HEK293 (cell line): ENCODE results near the gene CRY2.

Source experiments
- CTCF ChIP-seq: fragments of 450-650 bp; formaldehyde crosslinking; IDR thresholded peaks from 2 replicates; pipeline ENCODE4 v1.5.1; 2016; ENCODE audit warnings: missing biosample characterization, missing genetic modification characterization
- HOXA7 ChIP-seq: sonication (generic); formaldehyde crosslinking; IDR thresholded peaks from 2 replicates; pipeline ENCODE4 v1.8.1; 2022; ENCODE audit warnings: missing genetic modification reagents, borderline replicate concordance
- KLF1 ChIP-seq: fragments of 450-650 bp; formaldehyde crosslinking; IDR thresholded peaks from 2 replicates; pipeline ENCODE4 v1.5.1; 2016; ENCODE audit warnings: missing biosample characterization, missing genetic modification characterization
- KLF16 ChIP-seq: fragments of 450-650 bp; formaldehyde crosslinking; IDR thresholded peaks from 2 replicates; pipeline ENCODE4 v1.5.1; 2017; ENCODE audit warnings: missing biosample characterization, missing genetic modification characterization
- ZBTB8A ChIP-seq: fragments of 450-650 bp; formaldehyde crosslinking; IDR thresholded peaks from 2 replicates; pipeline ENCODE4 v1.5.1; 2016; ENCODE audit warnings: missing biosample characterization, missing genetic modification characterization
- ZFP3 ChIP-seq: fragments of 450-650 bp; formaldehyde crosslinking; IDR thresholded peaks from 2 replicates; pipeline ENCODE4 v1.5.1; 2016; ENCODE audit warnings: low read depth, missing biosample characterization, missing genetic modification characterization
- ZNF121 ChIP-seq: fragments of 450-650 bp; formaldehyde crosslinking; IDR thresholded peaks from 2 replicates; pipeline ENCODE4 v1.5.1; 2016; ENCODE audit warnings: missing biosample characterization, missing genetic modification characterization
- ZNF211 ChIP-seq: fragments of 450-650 bp; formaldehyde crosslinking; IDR thresholded peaks from 2 replicates; pipeline ENCODE4 v1.5.1; 2016; ENCODE audit warnings: low read depth, missing biosample characterization, missing genetic modification characterization
- ZNF239 ChIP-seq: fragments of 450-650 bp; formaldehyde crosslinking; IDR thresholded peaks from 2 replicates; pipeline ENCODE4 v1.5.1; 2016; ENCODE audit warnings: missing biosample characterization, missing genetic modification characterization
- ZNF24 ChIP-seq: fragments of 450-650 bp; formaldehyde crosslinking; IDR thresholded peaks from 2 replicates; pipeline ENCODE4 v1.5.1; 2016; ENCODE audit warnings: missing biosample characterization, missing genetic modification characterization
- ZNF549 ChIP-seq: fragments of 450-650 bp; IDR thresholded peaks from 2 replicates; pipeline ENCODE4 v1.5.1; 2018; ENCODE audit warnings: missing biosample characterization, missing genetic modification characterization, mild to moderate bottlenecking, inconsistent platforms, moderate library complexity

- TF ChIP-seq ZNF549 (no peak), ZNF121 (tag by site-specific recombination) (no peak), CTCF (tag by site-specific recombination) (no peak), ZNF211 (tag by site-specific recombination) (no peak), HOXA7 (CRISPR knock-in tag) (no peak), ZNF239 (tag by site-specific recombination) (no peak), ZFP3 (tag by site-specific recombination) (no peak), KLF16 (tag by site-specific recombination) (no peak; the same call in 1 of the 2 replicates), KLF1 (peak; percentile 83), ZBTB8A (tag by site-specific recombination) (peak; percentile 31; the same call in 1 of the 2 replicates), ZNF24 (tag by site-specific recombination) (no peak)
Observed at GRCh38 chr11:45899448-45900174, 52.3 kb downstream of the CRY2 start.
